ENCODE results near the gene SPRN.
"Not testable (repeated sequence)": the region's sequence is repeated elsewhere in the genome, so short reads cannot be mapped to it uniquely, and the experiment has no call there.

The SPRN gene

GRCh38 chr10:133424601-133425000 lies at the start of gene SPRN:
Gene SPRN (minus strand): TSS chr10:133424625. CDS start chr10:133423681, 944 bp downstream.
- DNase-seq = not testable (repeated sequence)

- DNase-seq = no peak
Observed at GRCh38 chr10:133474027-133474426, 49.6 kb upstream of the SPRN start.

- no peak for DNase-seq
Observed at GRCh38 chr10:133473270-133473669, 48.8 kb upstream of the SPRN start.

GRCh38 chr10:133471300-133472109 lies 47.1 kb upstream of the SPRN start:
- no peak for DNase-seq

GRCh38 chr10:133469205-133469604 lies 44.8 kb upstream of the SPRN start:
- not testable (repeated sequence) for DNase-seq

- DNase-seq = no peak
Observed at GRCh38 chr10:133467286-133467911, 43.0 kb upstream of the SPRN start.

GRCh38 chr10:133466683-133467275 lies 42.4 kb upstream of the SPRN start:
- no peak for DNase-seq

- DNase-seq = no peak
Observed at GRCh38 chr10:133465950-133466474, 41.6 kb upstream of the SPRN start.

GRCh38 chr10:133465191-133465949 lies 40.9 kb upstream of the SPRN start:
- DNase-seq = no peak

GRCh38 chr10:133464582-133465031 lies 40.2 kb upstream of the SPRN start:
- no peak for DNase-seq

GRCh38 chr10:133462512-133463305 lies 38.3 kb upstream of the SPRN start:
- DNase-seq = no peak

GRCh38 chr10:133461841-133462240 lies 37.4 kb upstream of the SPRN start:
- no peak for DNase-seq

- DNase-seq = no peak
Observed at GRCh38 chr10:133461027-133461426, 36.6 kb upstream of the SPRN start.

- DNase-seq = no peak
Observed at GRCh38 chr10:133460208-133460769, 35.9 kb upstream of the SPRN start.

GRCh38 chr10:133459454-133460207 lies 35.2 kb upstream of the SPRN start:
- DNase-seq = no peak

- DNase-seq = no peak
Observed at GRCh38 chr10:133458710-133459453, 34.5 kb upstream of the SPRN start.

GRCh38 chr10:133458021-133458709 lies 33.7 kb upstream of the SPRN start:
- no peak for DNase-seq

- DNase-seq = no peak
Observed at GRCh38 chr10:133457100-133457841, 32.8 kb upstream of the SPRN start.
